K562 (cell line): ENCODE measurements around the gene LMBR1L. TPM values are rescaled to one million over a fixed set of nuclear protein-coding genes. Genes with fewer than 3 reads are reported as not detected.
A peak's percentile ranks its signal among the peaks of the same experiment; 100 is the strongest.

Experiments
- HDAC1 ChIP-seq, 2 experiments: fragments of 450-650 bp; IDR thresholded peaks; 2 replicates each; pipeline ENCODE4 v1.6.1; 2016 to 2017; ENCODE audit warnings: inconsistent platforms in 1 of 2, mild to moderate bottlenecking in 1 of 2, moderate library complexity in 1 of 2
- HSF4 ChIP-seq: fragments of 250-450 bp; sonication (Bioruptor Pico); IDR thresholded peaks from 2 replicates; pipeline ENCODE4 v2.1.2; 2022; ENCODE audit warnings: mild to moderate bottlenecking, moderate library complexity, borderline replicate concordance
- MTA3 ChIP-seq: fragments of 450-650 bp; formaldehyde crosslinking; IDR thresholded peaks from 2 replicates; pipeline ENCODE4 v1.6.1; 2017; ENCODE audit warnings: mild to moderate bottlenecking, borderline replicate concordance
- NFE2 ChIP-seq: IDR thresholded peaks from 2 replicates; pipeline ENCODE4 v1.6.1; 2014; ENCODE audit warnings: antibody characterized with exemption, low read depth
- NFXL1 ChIP-seq: fragments of 450-650 bp; formaldehyde crosslinking; IDR thresholded peaks from 2 replicates; pipeline ENCODE4 v1.4.0; 2021; ENCODE audit warnings: mild to moderate bottlenecking
- NUFIP1 ChIP-seq: fragments of 450-650 bp; IDR thresholded peaks from 2 replicates; pipeline ENCODE4 v1.6.1; 2018; ENCODE audit not compliant: partially characterized antibody
- POLR2A ChIP-seq: fragments of 450-650 bp; conservative IDR thresholded peaks from 2 replicates; pipeline ENCODE4 v1.6.1; 2016
- PYGO2 ChIP-seq: fragments of 450-650 bp; IDR thresholded peaks from 2 replicates; pipeline ENCODE4 v1.6.1; 2016; ENCODE audit warnings: mild to moderate bottlenecking, missing genetic modification characterization, moderate library complexity, missing compliant biosample characterization
- RBBP5 ChIP-seq: fragments of 200-600 bp; sonication (generic); IDR thresholded peaks from 2 replicates; pipeline ENCODE4 v1.6.1; 2012; ENCODE audit warnings: borderline replicate concordance, mild to moderate bottlenecking, low read length, control low read depth, inconsistent platforms; ENCODE audit not compliant: insufficient read depth, poor library complexity, severe bottlenecking
- RFX7 ChIP-seq: fragments of 250-450 bp; sonication (Bioruptor Pico); IDR thresholded peaks from 2 replicates; pipeline ENCODE4 v1.5.1; 2021; ENCODE audit warnings: mild to moderate bottlenecking
- ZNF311 ChIP-seq: fragments of 250-450 bp; sonication (Bioruptor Pico); IDR thresholded peaks from 2 replicates; pipeline ENCODE4 v1.4.0; 2020; ENCODE audit warnings: mild to moderate bottlenecking, moderate library complexity
- ZNF354B ChIP-seq: fragments of 250-450 bp; sonication (Bioruptor Pico); IDR thresholded peaks from 2 replicates; pipeline ENCODE4 v1.4.0; 2020
- ZNF699 ChIP-seq: fragments of 250-450 bp; sonication (Bioruptor Pico); IDR thresholded peaks from 2 replicates; pipeline ENCODE4 v1.8.0; 2021; ENCODE audit warnings: mild to moderate bottlenecking, moderate library complexity; ENCODE audit not compliant: insufficient replicate concordance
- polyA plus RNA-seq, 8 experiments: library from polyadenylated mRNA; depleted of rRNA in 4 of 8; stranded (reverse) in 5 of 8; unstranded in 3 of 8; fragments of >200 nt; fragmentation: Nextera tagmentation in 2 of 8; fragmentation: Illumina TruSeq in 1 of 8; extraction: Ambion mirVana in 2 of 8; extraction: Trizol in 1 of 8; gene quantifications; 2 replicates each; pipeline versions ENCODE4 v1.2.1 to v1.2.3, GENCODE V29; 2011 to 2014; ENCODE audit warnings: inconsistent platforms in 1 of 8, missing spikeins in 1 of 8
- total RNA-seq, 7 experiments: library from RNA; depleted of rRNA in 6 of 7; stranded (reverse); fragments of >200 nt in 6 of 7; fragmentation: Illumina TruSeq in 2 of 7; extraction: Trizol in 2 of 7; gene quantifications; 2 replicates each; pipeline versions ENCODE4 v1.2.1 to v1.2.3, GENCODE V29; 2011 to 2021; ENCODE audit warnings: low replicate concordance in 1 of 7
- TF ChIP-seq, protein P1 (sequence below): fragments of 250-450 bp; sonication (Bioruptor Pico); IDR thresholded peaks from 2 replicates; pipeline ENCODE4 v1.5.0; 2021; ENCODE audit warnings: mild to moderate bottlenecking, moderate library complexity
- TF ChIP-seq, protein P2 (sequence below): fragments of 450-650 bp; IDR thresholded peaks from 2 replicates; pipeline ENCODE4 v1.6.1; 2016
- TF ChIP-seq, protein P3 (sequence below): fragments of 150-350 bp; IDR thresholded peaks from 2 replicates; pipeline ENCODE4 v1.6.1; 2014; ENCODE audit warnings: low read depth, mild to moderate bottlenecking, low read length, borderline replicate concordance
- TF ChIP-seq, protein P4 (sequence below): fragments of 150-350 bp; conservative IDR thresholded peaks from 2 replicates; pipeline ENCODE4 v1.6.1; 2014; ENCODE audit warnings: low read length

LMBR1L gene
- total and polyA plus RNA-seq, 9 of the 15 experiments (the other 6 are each of a cell fraction or from before 2014, with no cell fraction given), result 2.5 to 57.0 (median 31.1) TPM

DNA sequence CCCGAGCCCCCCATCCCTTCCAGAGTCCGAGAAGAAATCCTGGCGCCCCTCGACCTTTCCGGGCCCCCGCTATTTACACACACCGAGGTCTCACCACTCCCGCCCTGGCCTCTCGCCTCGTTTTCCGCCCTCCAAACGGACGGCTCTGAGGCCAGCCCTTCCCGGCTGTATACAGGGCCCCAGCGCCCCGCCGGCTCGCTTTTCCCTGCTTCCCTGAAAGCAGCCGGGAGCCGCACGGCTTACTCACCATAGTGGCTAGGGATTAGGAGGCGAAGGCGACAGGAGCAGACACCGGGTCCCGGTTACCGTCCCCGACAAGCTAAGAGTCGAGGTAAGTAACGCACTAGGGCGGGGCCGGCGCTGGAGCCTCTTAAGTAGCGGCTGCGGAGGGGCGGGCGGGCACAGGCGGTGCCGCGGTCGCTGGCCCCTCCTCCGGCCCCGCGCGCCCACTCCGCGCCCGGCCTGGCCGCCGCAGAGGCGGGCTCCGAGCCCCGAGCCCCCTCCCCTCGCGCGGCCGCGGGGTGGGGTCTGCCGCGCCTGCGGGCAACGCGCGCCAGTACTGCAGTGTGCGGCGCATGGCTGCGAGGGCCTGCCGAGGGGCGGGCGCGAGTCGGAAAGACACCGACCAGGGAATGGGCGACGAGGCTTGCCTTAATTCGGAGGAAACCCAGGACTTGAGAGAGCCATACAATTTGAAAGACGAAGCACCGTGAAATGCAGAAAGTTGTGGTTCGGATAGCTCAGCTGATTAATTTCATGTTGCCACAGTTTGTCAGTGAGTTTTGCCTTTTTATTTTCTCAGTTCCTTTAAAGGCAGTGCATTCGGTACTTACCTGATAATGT lies 20.6 kb upstream of the LMBR1L start, which contains the start of gene TUBA1B (continued):
- TF ChIP-seq NFXL1 (CRISPR knock-in tag) (no peak), NFE2 (0 out of 2 replicates have a peak, but pooled peaks have one; percentile 3), ZNF699 (CRISPR knock-in tag) (no peak), ZNF354B (CRISPR knock-in tag) (no peak), MTA3 (peak; percentile 98), ZNF311 (CRISPR knock-in tag) (0 out of 2 replicates have a peak, but pooled peaks have one; percentile 48), RFX7 (CRISPR knock-in tag) (no peak), PYGO2 (tag) (peak; percentile 39; the same call in 1 of the 2 replicates), POLR2A (peak; percentile 100), RBBP5 (peak; percentile 30), NUFIP1 (no peak), HDAC1 (IDR thresholded peaks at IDR 0.05) (no peak; a peak in 1 of 4 replicates), HSF4 (no peak)
- TF ChIP-seq, protein P1, sequence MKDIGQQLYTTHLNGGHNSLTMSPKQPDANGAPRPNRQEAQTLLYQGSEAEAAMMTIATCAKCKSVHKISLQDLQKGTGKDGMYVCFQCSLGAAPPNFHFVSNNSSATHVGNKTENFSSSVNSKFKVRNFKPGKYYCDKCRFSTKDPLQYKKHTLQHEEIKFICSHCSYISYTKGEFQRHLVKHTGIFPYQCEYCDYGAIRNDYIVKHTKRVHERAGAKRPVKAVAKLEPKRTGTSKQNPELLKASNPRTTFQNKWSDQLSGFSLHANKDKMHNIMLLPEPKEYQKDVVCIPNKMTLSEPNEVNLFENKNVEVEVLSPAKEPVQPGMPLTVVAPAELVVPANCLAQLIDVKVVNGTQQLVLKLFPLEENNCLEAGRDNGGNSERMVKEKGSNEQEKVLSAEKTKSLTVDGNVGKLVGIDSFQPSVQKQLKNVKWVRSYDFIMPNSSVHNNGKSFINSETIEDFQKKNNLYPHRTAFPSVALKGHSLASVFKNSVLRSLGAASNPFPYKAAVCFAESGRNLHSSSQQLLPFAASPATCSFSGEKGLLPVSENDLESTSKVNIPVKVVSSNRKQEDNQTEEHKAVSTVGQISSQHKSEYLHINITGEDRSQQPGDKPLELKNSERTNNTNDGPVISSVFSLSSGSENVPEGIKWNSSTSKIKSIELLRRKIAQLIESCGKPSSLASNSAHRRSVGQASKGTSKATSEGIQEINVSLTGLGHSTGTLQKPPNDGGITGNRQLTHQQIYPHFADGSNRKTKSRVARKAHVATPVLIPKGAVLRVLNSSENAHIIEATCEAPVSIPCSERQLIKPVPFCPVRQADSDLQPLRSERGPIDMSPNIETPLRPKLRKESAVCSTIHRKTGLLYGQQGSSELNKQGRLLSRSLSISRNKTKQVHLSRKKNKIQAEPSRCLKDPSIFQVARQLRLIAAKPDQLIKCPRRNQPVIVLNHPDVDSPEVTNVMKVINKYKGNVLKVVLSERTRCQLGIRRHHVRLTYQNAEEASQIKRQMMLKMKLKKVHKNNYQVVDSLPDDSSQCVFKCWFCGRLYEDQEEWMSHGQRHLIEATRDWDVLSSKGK, result no peak
- TF ChIP-seq, protein P2, sequence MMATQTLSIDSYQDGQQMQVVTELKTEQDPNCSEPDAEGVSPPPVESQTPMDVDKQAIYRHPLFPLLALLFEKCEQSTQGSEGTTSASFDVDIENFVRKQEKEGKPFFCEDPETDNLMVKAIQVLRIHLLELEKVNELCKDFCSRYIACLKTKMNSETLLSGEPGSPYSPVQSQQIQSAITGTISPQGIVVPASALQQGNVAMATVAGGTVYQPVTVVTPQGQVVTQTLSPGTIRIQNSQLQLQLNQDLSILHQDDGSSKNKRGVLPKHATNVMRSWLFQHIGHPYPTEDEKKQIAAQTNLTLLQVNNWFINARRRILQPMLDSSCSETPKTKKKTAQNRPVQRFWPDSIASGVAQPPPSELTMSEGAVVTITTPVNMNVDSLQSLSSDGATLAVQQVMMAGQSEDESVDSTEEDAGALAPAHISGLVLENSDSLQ, result no peak
- TF ChIP-seq, protein P3, sequence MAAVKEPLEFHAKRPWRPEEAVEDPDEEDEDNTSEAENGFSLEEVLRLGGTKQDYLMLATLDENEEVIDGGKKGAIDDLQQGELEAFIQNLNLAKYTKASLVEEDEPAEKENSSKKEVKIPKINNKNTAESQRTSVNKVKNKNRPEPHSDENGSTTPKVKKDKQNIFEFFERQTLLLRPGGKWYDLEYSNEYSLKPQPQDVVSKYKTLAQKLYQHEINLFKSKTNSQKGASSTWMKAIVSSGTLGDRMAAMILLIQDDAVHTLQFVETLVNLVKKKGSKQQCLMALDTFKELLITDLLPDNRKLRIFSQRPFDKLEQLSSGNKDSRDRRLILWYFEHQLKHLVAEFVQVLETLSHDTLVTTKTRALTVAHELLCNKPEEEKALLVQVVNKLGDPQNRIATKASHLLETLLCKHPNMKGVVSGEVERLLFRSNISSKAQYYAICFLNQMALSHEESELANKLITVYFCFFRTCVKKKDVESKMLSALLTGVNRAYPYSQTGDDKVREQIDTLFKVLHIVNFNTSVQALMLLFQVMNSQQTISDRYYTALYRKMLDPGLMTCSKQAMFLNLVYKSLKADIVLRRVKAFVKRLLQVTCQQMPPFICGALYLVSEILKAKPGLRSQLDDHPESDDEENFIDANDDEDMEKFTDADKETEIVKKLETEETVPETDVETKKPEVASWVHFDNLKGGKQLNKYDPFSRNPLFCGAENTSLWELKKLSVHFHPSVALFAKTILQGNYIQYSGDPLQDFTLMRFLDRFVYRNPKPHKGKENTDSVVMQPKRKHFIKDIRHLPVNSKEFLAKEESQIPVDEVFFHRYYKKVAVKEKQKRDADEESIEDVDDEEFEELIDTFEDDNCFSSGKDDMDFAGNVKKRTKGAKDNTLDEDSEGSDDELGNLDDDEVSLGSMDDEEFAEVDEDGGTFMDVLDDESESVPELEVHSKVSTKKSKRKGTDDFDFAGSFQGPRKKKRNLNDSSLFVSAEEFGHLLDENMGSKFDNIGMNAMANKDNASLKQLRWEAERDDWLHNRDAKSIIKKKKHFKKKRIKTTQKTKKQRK, result no peak
- TF ChIP-seq, protein P4, sequence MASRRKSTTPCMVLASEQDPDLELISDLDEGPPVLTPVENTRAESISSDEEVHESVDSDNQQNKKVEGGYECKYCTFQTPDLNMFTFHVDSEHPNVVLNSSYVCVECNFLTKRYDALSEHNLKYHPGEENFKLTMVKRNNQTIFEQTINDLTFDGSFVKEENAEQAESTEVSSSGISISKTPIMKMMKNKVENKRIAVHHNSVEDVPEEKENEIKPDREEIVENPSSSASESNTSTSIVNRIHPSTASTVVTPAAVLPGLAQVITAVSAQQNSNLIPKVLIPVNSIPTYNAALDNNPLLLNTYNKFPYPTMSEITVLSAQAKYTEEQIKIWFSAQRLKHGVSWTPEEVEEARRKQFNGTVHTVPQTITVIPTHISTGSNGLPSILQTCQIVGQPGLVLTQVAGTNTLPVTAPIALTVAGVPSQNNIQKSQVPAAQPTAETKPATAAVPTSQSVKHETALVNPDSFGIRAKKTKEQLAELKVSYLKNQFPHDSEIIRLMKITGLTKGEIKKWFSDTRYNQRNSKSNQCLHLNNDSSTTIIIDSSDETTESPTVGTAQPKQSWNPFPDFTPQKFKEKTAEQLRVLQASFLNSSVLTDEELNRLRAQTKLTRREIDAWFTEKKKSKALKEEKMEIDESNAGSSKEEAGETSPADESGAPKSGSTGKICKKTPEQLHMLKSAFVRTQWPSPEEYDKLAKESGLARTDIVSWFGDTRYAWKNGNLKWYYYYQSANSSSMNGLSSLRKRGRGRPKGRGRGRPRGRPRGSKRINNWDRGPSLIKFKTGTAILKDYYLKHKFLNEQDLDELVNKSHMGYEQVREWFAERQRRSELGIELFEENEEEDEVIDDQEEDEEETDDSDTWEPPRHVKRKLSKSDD, result 0 out of 2 replicates have a peak, but pooled peaks have one; percentile 4
